HepG2 (cell line): ENCODE measurements around the gene ERBB4. TPM values are rescaled to one million over a fixed set of nuclear protein-coding genes. Genes with fewer than 3 reads are reported as not detected.

ENCODE experiments used
- BRCA1 ChIP-seq: sonication (generic); formaldehyde crosslinking; IDR thresholded peaks from 2 replicates; pipeline ENCODE4 v1.4.0; 2020; ENCODE audit warnings: missing genetic modification reagents
- DMAP1 ChIP-seq: IDR thresholded peaks from 2 replicates; pipeline ENCODE4 v1.6.1; 2016
- ETV6 ChIP-seq: sonication (generic); formaldehyde crosslinking; conservative IDR thresholded peaks from 2 replicates; pipeline ENCODE4 v1.4.0; 2020; ENCODE audit warnings: missing genetic modification reagents
- FOXK1 ChIP-seq: sonication (generic); formaldehyde crosslinking; IDR thresholded peaks from 2 replicates; pipeline ENCODE4 v1.4.0; 2020; ENCODE audit warnings: low read depth, missing genetic modification reagents, borderline replicate concordance
- GPN1 ChIP-seq: sonication (generic); formaldehyde crosslinking; IDR thresholded peaks from 2 replicates; pipeline ENCODE4 v1.5.1; 2020; ENCODE audit warnings: missing genetic modification reagents, borderline replicate concordance
- HDAC2 ChIP-seq: sonication (generic); formaldehyde crosslinking; IDR thresholded peaks from 2 replicates; pipeline ENCODE4 v1.4.0; 2020; ENCODE audit warnings: missing genetic modification reagents
- HMG20B ChIP-seq: conservative IDR thresholded peaks from 2 replicates; pipeline ENCODE4 v1.6.1; 2016; ENCODE audit warnings: missing genetic modification reagents, missing compliant biosample characterization
- HNF4A ChIP-seq: sonication (generic); formaldehyde crosslinking; IDR thresholded peaks from 2 replicates; pipeline ENCODE4 v1.4.0; 2020; ENCODE audit warnings: missing genetic modification reagents
- KLF9 ChIP-seq: IDR thresholded peaks from 2 replicates; pipeline ENCODE4 v1.6.1; 2016; ENCODE audit warnings: low read depth
- NCOA5 ChIP-seq: sonication (generic); formaldehyde crosslinking; IDR thresholded peaks from 2 replicates; pipeline ENCODE4 v1.4.0; 2020; ENCODE audit warnings: missing genetic modification reagents
- NR2F6 ChIP-seq, 2 experiments: IDR thresholded peaks; 2 replicates each; pipeline ENCODE4 v1.6.1; 2016; ENCODE audit warnings: antibody characterized with exemption in 1 of 2, mild to moderate bottlenecking in 1 of 2
- RFX5 ChIP-seq: IDR thresholded peaks from 2 replicates; pipeline ENCODE4 v1.6.1; 2011; ENCODE audit warnings: low read depth, low read length, improper control_type of control experiment
- SAP130 ChIP-seq: IDR thresholded peaks from 2 replicates; pipeline ENCODE4 v1.6.1; 2016; ENCODE audit warnings: low read depth
- SOX13 ChIP-seq, 3 experiments: fragments of 450-650 bp in 1 of 3; sonication (generic) in 1 of 3; formaldehyde crosslinking in 1 of 3; IDR thresholded peaks in 2 of 3; conservative IDR thresholded peaks in 1 of 3; 2 replicates each; pipeline versions ENCODE4 v1.5.0 to v1.6.1; 2016 to 2020; ENCODE audit warnings: antibody characterized with exemption in 1 of 3, mild to moderate bottlenecking in 1 of 3, missing compliant biosample characterization in 1 of 3, missing genetic modification reagents in 1 of 3, moderate library complexity in 1 of 3
- ZNF235 ChIP-seq: sonication (generic); formaldehyde crosslinking; IDR thresholded peaks from 2 replicates; pipeline ENCODE4 v1.8.1; 2023; ENCODE audit warnings: mild to moderate bottlenecking, missing genetic modification reagents, borderline replicate concordance
- ZNF263 ChIP-seq: sonication (generic); formaldehyde crosslinking; IDR thresholded peaks from 2 replicates; pipeline ENCODE4 v1.4.0; 2020; ENCODE audit warnings: missing genetic modification reagents
- ZNF569 ChIP-seq: sonication (generic); formaldehyde crosslinking; IDR thresholded peaks from 2 replicates; pipeline ENCODE4 v1.5.0; 2020; ENCODE audit warnings: mild to moderate bottlenecking, missing genetic modification reagents, moderate library complexity, borderline replicate concordance
- ZNF883 ChIP-seq: sonication (generic); formaldehyde crosslinking; IDR thresholded peaks from 2 replicates; pipeline ENCODE4 v1.5.1; 2020; ENCODE audit warnings: mild to moderate bottlenecking, missing genetic modification reagents; ENCODE audit errors: not compliant biosample characterization
- polyA plus RNA-seq, 8 experiments: library from polyadenylated mRNA; depleted of rRNA in 3 of 8; stranded (reverse) in 7 of 8; unstranded in 1 of 8; fragments of >200 nt; fragmentation: Illumina TruSeq in 4 of 8; extraction: Trizol in 4 of 8; gene quantifications; 2 replicates each; pipeline versions ENCODE4 v1.2.1 to v1.2.3, GENCODE V29; 2011 to 2016; ENCODE audit warnings: low read depth in 4 of 8, missing spikeins in 1 of 8, mixed read lengths in 1 of 8; ENCODE audit not compliant: insufficient read depth in 1 of 8
- total RNA-seq, 5 experiments: library from RNA; depleted of rRNA; stranded (reverse); fragments of >200 nt; fragmentation: Illumina TruSeq; extraction: Trizol; gene quantifications; 2 replicates each; pipeline ENCODE4 v1.2.3, GENCODE V29; 2016; ENCODE audit warnings: low read depth in 1 of 5
- TF ChIP-seq, protein P1 (sequence below): sonication (generic); formaldehyde crosslinking; IDR thresholded peaks from 2 replicates; pipeline ENCODE4 v1.5.1; 2020; ENCODE audit warnings: mild to moderate bottlenecking, missing genetic modification reagents, borderline replicate concordance
- TF ChIP-seq, protein P2 (sequence below): sonication (generic); formaldehyde crosslinking; IDR thresholded peaks from 2 replicates; pipeline ENCODE4 v1.4.0; 2020; ENCODE audit warnings: missing genetic modification reagents
- TF ChIP-seq, protein P3 (sequence below): IDR thresholded peaks from 2 replicates; pipeline ENCODE4 v1.6.1; 2016

The ERBB4 gene
- total and polyA plus RNA-seq, 2 of the 13 experiments (the other 11 are each of a cell fraction or from before 2014, with no cell fraction given) = not detected

DNA sequence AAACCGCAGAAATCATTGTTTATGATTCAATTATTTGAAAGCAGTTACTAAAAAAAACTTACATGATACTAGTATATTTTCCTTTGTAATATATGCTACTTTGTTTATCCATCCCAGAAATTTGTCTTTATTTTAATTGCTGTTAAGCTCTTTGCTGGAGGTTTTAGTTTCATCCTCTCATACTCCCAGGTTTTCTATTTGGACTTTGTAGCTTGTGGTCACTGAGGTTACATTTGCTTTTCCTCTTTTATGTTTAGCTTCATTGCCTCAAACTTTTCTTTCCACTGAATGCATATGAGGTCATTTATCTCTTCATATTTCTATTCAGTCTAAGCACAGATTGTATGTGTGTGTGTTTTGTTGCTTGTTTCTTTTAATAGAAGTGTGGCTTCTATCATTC is 89.9 kb downstream of the ERBB4 start (continued):
- TF ChIP-seq, protein P1, sequence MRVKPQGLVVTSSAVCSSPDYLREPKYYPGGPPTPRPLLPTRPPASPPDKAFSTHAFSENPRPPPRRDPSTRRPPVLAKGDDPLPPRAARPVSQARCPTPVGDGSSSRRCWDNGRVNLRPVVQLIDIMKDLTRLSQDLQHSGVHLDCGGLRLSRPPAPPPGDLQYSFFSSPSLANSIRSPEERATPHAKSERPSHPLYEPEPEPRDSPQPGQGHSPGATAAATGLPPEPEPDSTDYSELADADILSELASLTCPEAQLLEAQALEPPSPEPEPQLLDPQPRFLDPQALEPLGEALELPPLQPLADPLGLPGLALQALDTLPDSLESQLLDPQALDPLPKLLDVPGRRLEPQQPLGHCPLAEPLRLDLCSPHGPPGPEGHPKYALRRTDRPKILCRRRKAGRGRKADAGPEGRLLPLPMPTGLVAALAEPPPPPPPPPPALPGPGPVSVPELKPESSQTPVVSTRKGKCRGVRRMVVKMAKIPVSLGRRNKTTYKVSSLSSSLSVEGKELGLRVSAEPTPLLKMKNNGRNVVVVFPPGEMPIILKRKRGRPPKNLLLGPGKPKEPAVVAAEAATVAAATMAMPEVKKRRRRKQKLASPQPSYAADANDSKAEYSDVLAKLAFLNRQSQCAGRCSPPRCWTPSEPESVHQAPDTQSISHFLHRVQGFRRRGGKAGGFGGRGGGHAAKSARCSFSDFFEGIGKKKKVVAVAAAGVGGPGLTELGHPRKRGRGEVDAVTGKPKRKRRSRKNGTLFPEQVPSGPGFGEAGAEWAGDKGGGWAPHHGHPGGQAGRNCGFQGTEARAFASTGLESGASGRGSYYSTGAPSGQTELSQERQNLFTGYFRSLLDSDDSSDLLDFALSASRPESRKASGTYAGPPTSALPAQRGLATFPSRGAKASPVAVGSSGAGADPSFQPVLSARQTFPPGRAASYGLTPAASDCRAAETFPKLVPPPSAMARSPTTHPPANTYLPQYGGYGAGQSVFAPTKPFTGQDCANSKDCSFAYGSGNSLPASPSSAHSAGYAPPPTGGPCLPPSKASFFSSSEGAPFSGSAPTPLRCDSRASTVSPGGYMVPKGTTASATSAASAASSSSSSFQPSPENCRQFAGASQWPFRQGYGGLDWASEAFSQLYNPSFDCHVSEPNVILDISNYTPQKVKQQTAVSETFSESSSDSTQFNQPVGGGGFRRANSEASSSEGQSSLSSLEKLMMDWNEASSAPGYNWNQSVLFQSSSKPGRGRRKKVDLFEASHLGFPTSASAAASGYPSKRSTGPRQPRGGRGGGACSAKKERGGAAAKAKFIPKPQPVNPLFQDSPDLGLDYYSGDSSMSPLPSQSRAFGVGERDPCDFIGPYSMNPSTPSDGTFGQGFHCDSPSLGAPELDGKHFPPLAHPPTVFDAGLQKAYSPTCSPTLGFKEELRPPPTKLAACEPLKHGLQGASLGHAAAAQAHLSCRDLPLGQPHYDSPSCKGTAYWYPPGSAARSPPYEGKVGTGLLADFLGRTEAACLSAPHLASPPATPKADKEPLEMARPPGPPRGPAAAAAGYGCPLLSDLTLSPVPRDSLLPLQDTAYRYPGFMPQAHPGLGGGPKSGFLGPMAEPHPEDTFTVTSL (CRISPR knock-in tag) = peak; percentile 16; the same call in 1 of the 2 replicates
- TF ChIP-seq ZNF883 (no peak), ZNF263 (CRISPR knock-in tag) (no peak), HDAC2 (CRISPR knock-in tag) (no peak), HNF4A (CRISPR knock-in tag) (peak; percentile 68), NR2F6 (IDR thresholded peaks at IDR 0.05) (no peak; the same call in 1 of the 2 replicates), NR2F6 (CRISPR knock-in tag; IDR thresholded peaks at IDR 0.05) (peak; percentile 39; the same call in 1 of the 2 replicates), DMAP1 (no peak), HMG20B (no peak), GPN1 (CRISPR knock-in tag) (no peak), BRCA1 (CRISPR knock-in tag) (no peak), ZNF569 (CRISPR knock-in tag) (no peak), NCOA5 (CRISPR knock-in tag) (no peak), ETV6 (CRISPR knock-in tag) (no peak), RFX5 (no peak), SOX13 (IDR thresholded peaks at IDR 0.05) (no peak), SOX13 (CRISPR knock-in tag; conservative IDR thresholded peaks at IDR 0.05 in 1 of 2, IDR thresholded peaks at IDR 0.05 in 1 of 2) (peak in 1 of 2 experiments; percentile 70; a peak in 2 of 4 replicates), SAP130 (peak; percentile 30; the same call in 1 of the 2 replicates), FOXK1 (no peak), ZNF235 (no peak), KLF9 (CRISPR knock-in tag) (no peak)
- TF ChIP-seq, protein P2, sequence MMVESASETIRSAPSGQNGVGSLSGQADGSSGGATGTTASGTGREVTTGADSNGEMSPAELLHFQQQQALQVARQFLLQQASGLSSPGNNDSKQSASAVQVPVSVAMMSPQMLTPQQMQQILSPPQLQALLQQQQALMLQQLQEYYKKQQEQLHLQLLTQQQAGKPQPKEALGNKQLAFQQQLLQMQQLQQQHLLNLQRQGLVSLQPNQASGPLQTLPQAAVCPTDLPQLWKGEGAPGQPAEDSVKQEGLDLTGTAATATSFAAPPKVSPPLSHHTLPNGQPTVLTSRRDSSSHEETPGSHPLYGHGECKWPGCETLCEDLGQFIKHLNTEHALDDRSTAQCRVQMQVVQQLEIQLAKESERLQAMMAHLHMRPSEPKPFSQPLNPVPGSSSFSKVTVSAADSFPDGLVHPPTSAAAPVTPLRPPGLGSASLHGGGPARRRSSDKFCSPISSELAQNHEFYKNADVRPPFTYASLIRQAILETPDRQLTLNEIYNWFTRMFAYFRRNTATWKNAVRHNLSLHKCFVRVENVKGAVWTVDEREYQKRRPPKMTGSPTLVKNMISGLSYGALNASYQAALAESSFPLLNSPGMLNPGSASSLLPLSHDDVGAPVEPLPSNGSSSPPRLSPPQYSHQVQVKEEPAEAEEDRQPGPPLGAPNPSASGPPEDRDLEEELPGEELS (CRISPR knock-in tag) = no peak
- TF ChIP-seq, protein P3, sequence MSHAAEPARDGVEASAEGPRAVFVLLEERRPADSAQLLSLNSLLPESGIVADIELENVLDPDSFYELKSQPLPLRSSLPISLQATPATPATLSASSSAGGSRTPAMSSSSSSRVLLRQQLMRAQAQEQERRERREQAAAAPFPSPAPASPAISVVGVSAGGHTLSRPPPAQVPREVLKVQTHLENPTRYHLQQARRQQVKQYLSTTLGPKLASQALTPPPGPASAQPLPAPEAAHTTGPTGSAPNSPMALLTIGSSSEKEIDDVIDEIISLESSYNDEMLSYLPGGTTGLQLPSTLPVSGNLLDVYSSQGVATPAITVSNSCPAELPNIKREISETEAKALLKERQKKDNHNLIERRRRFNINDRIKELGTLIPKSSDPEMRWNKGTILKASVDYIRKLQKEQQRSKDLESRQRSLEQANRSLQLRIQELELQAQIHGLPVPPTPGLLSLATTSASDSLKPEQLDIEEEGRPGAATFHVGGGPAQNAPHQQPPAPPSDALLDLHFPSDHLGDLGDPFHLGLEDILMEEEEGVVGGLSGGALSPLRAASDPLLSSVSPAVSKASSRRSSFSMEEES (CRISPR knock-in tag) = no peak
